Measurements from ENCODE around the gene EXOC6.

The EXOC6 gene

DNA sequence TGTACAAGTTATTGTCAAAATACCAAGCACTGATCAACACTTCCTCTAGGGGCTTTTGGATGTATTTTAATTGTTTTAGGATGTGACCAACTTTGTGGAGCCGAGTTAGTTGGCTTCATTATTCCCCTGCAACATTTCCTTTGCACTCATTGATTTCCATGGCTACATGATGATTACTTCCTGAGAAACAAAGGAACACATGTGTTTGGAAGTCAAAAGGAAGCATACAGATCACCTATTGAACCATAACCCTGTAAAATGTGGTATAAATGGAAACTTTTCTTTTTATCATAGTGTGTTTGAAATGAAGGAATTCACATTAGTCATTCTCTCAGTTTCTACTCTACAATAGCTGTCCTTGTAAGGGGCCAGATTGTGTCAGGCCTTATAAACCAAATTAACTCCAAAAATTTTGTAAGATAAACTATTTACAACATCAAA, 32.2 kb upstream of the EXOC6 start:
- H3K27me3 ChIP-seq (ENCODE audit: control insufficient read depth, low read length), result peaks cover 20% of the 10 kb centered on the region
- H3K9me3 ChIP-seq (ENCODE audit: control insufficient read depth, insufficient read depth, low read length), result no peaks in the 10 kb centered on the region
- no peaks in the 10 kb centered on the region for H3K79me2 ChIP-seq (ENCODE audit: control insufficient read depth, low read length)
- no peaks in the 10 kb centered on the region for H4K20me1 ChIP-seq (ENCODE audit: control insufficient read depth, insufficient read depth, low read depth, low read length)
- no peaks in the 10 kb centered on the region for H3F3A ChIP-seq (ENCODE audit: control insufficient read depth, insufficient read depth)
- H3K4me1 ChIP-seq (ENCODE audit: control insufficient read depth, low read length), result no peaks in the 10 kb centered on the region
- H3K36me3 ChIP-seq (ENCODE audit: control insufficient read depth, low read length), result no peaks in the 10 kb centered on the region
- H3K9me2 ChIP-seq (replicated peaks; ENCODE audit: control insufficient read depth, low read length), result no peaks in the 10 kb centered on the region
- no peak for TF ChIP-seq CTCF (IDR thresholded peaks at IDR 0.05; ENCODE audit: low read depth, low read length, poor library complexity, severe bottlenecking)
- TF ChIP-seq EZH2phosphoT487 (IDR thresholded peaks at IDR 0.05; ENCODE audit: borderline replicate concordance, low read length), result no peak
- no peak overlapping the region for H3K4me2 ChIP-seq (ENCODE audit: low read length)
- H3K27ac ChIP-seq (ENCODE audit: low read depth, low read length), result no peak overlapping the region
- no peak overlapping the region for H3K4me3 ChIP-seq (ENCODE audit: low read length)

DNA sequence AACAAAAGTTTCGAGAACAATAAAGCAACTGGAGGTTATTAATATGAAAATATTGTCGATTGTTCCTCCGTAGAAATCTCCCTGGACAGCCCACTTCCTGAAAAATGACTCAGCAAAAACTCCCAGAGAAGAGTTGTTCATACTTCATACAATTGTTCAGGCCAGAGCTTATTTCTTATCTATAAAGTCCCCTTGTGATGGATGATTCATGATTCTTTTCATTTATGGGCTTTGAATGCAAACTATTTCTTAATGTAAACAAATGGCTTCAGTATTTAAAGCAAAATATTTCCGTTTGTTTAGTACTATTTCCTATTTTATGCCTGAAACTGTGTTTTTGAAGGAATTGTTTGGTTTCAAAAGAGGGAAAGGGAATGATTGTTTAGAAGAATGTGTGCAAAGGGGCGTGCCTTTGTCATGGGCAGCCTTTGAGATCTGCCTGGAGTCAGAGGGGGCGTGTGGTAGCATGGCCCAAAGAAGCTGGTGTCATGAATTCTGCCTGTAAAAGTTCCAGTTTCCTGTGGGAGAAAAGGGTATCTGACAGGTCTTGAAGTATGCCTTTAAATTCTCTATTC, 26.2 kb upstream of the EXOC6 start:
- Histone ChIP-seq H3K4me2 (ENCODE audit: low read length) (no peak overlapping the region), H4K20me1 (ENCODE audit: control insufficient read depth, insufficient read depth, low read depth, low read length) (no peaks in the 10 kb centered on the region), H3K4me1 (ENCODE audit: control insufficient read depth, low read length) (peaks cover 7% of the 10 kb centered on the region), H3K79me2 (ENCODE audit: control insufficient read depth, low read length) (no peaks in the 10 kb centered on the region), H3F3A (ENCODE audit: control insufficient read depth, insufficient read depth) (no peaks in the 10 kb centered on the region), H3K9me3 (ENCODE audit: control insufficient read depth, insufficient read depth, low read length) (no peaks in the 10 kb centered on the region), H3K27me3 (ENCODE audit: control insufficient read depth, low read length) (peaks cover 25% of the 10 kb centered on the region), H3K4me3 (ENCODE audit: low read length) (no peak overlapping the region), H3K27ac (ENCODE audit: low read depth, low read length) (no peak overlapping the region), H3K9me2 (replicated peaks; ENCODE audit: control insufficient read depth, low read length) (no peaks in the 10 kb centered on the region), H3K36me3 (ENCODE audit: control insufficient read depth, low read length) (no peaks in the 10 kb centered on the region)
- no peak for TF ChIP-seq CTCF (IDR thresholded peaks at IDR 0.05; ENCODE audit: low read depth, low read length, poor library complexity, severe bottlenecking)
- TF ChIP-seq EZH2phosphoT487 (IDR thresholded peaks at IDR 0.05; ENCODE audit: borderline replicate concordance, low read length), result no peak

- H4K20me1 ChIP-seq (ENCODE audit: control insufficient read depth, insufficient read depth, low read depth, low read length), result no peaks in the 10 kb centered on the region
- no peaks in the 10 kb centered on the region for H3K9me2 ChIP-seq (replicated peaks; ENCODE audit: control insufficient read depth, low read length)
- H3F3A ChIP-seq (ENCODE audit: control insufficient read depth, insufficient read depth), result no peaks in the 10 kb centered on the region
- no peak overlapping the region for H3K27ac ChIP-seq (ENCODE audit: low read depth, low read length)
- H3K36me3 ChIP-seq (ENCODE audit: control insufficient read depth, low read length), result no peaks in the 10 kb centered on the region
- peaks cover 7% of the 10 kb centered on the region for H3K4me1 ChIP-seq (ENCODE audit: control insufficient read depth, low read length)
- TF ChIP-seq CTCF (IDR thresholded peaks at IDR 0.05; ENCODE audit: low read depth, low read length, poor library complexity, severe bottlenecking) (peak; percentile 48), EZH2phosphoT487 (IDR thresholded peaks at IDR 0.05; ENCODE audit: borderline replicate concordance, low read length) (no peak)
- H3K4me2 ChIP-seq (ENCODE audit: low read length), result no peak overlapping the region
- no peaks in the 10 kb centered on the region for H3K79me2 ChIP-seq (ENCODE audit: control insufficient read depth, low read length)
- H3K4me3 ChIP-seq (ENCODE audit: low read length), result no peak overlapping the region
- H3K27me3 ChIP-seq (ENCODE audit: control insufficient read depth, low read length), result peaks cover 29% of the 10 kb centered on the region
- H3K9me3 ChIP-seq (ENCODE audit: control insufficient read depth, insufficient read depth, low read length), result no peaks in the 10 kb centered on the region
Measured at GRCh38 chr10:92822964-92823363, 25.4 kb upstream of the EXOC6 start.

Measured in DOHH2 (cell line).